Measurements from ENCODE around the gene GCN1. TPM values are rescaled to one million over a fixed set of nuclear protein-coding genes. Genes with fewer than 3 reads are reported as not detected.

Gene GCN1
- total RNA-seq, 6 donors from 2014 or later: 48.1 to 140 (median 69.6) TPM

DNA sequence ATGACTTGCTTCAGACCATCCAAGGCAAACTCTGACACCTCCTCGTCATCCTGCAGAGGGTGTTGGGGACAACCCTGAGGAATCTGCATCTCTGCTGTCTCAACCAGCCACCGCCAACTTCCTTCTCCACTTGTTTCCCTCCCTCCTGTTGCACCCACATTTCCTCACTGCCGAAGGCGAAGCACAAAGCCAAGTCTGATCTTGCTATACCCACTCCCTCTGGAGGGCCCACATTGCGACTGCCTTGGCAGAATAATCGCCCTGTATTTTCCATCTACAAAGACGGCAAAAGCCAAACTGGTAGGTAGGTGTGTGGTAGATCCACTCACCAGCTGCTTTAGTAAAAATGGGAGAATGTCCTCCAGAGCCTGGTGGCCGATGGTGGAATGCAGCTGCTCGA is 56.1 kb downstream of the GCN1 start:
- no peaks in the 10 kb centered on the region for H3K27me3 ChIP-seq
- H3K4me3 ChIP-seq: no peak overlapping the region
- no peaks in the 10 kb centered on the region for H3K4me1 ChIP-seq
- H3K36me3 ChIP-seq: peaks cover 82 to 100% (median 98%) of the 10 kb centered on the region in 4 donors
- H3K27ac ChIP-seq: no peak overlapping the region
- DNase-seq (no peak), ATAC-seq (ENCODE audit: low FRiP score in 2 of 2) (no peak)
- TF ChIP-seq CTCF (IDR thresholded peaks at IDR 0.05) (no peak), EP300 (IDR thresholded peaks at IDR 0.05) (no peak), POLR2A (IDR thresholded peaks at IDR 0.05) (no peak), POLR2AphosphoS5 (IDR thresholded peaks at IDR 0.05) (no peak)
- no peaks in the 10 kb centered on the region for H3K9me3 ChIP-seq
- WGBS, 2 donors: 86 to 94% methylated on average over 9 of the region's 9 CpGs

DNA sequence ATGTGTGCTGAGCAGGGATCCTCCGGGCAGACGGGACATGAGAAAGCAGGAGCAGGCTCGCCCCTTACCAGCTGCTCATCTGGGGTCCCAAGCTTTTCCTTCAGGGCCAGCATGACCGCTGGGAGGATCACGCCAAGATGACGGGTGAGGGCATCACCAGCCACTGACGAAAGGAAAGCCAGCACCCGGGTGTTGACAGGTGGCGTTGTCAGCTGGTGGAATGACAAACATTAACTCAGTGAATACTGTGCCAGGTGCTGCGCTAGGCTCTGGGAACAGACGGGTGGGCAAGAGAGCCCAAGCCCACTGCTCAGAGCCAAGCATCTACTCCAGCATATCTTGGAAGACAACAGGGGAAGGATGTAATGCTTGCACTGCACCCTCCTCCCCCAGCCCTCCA is 56.7 kb downstream of the GCN1 start:
- Histone ChIP-seq H3K36me3 (peaks cover 84 to 100% (median 98%) of the 10 kb centered on the region in 4 donors), H3K27me3 (no peaks in the 10 kb centered on the region), H3K27ac (no peak overlapping the region), H3K4me3 (no peak overlapping the region), H3K9me3 (no peaks in the 10 kb centered on the region), H3K4me1 (no peaks in the 10 kb centered on the region)
- TF ChIP-seq POLR2A (IDR thresholded peaks at IDR 0.05) (no peak), EP300 (IDR thresholded peaks at IDR 0.05) (no peak), CTCF (IDR thresholded peaks at IDR 0.05) (no peak)
- no peak for DNase-seq
- no peak for ATAC-seq (ENCODE audit: low FRiP score in 2 of 2)
- WGBS, 2 donors: 91 to 97% methylated on average over 9 to 11 of the region's 11 CpGs

DNA sequence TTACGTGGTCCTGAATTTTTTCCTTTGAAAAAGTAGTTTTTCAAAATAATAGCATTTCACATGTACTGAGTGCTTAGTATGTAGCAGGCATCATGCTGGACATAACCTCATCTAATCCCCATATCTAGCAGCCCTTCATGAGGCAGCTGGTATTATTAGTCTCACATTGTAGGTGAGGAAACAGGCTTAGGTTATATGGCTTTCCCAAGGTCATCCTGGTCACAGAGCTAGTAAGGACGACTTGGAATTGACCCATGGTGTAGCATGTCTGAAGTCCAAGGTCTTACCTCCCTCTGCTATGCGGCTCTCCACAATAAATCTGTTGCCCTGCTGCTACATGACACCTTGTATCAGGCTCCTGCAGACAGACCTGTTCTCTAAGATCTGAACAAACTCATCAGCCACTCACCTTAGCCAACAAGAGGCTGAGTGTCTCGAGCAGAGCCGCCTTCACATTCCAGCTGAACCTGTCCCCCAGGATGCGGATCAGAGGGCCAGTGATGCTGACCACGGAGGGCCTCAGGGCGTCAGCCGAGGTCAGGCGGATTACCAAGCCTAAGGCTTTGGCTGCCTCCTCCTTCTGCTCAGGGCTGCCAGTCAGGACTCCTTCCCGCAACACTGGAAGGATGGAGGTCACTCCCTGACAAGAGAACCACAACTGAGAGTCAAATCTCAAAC is 58.3 kb downstream of the GCN1 start:
- WGBS, 2 donors: 90 to 91% methylated on average over 5 to 11 of the region's 11 CpGs
- no peaks in the 10 kb centered on the region for H3K9me3 ChIP-seq
- H3K4me1 ChIP-seq: no peaks in the 10 kb centered on the region
- no peak overlapping the region for H3K27ac ChIP-seq
- H3K36me3 ChIP-seq: peaks cover 73 to 100% (median 97%) of the 10 kb centered on the region in 4 donors
- ATAC-seq (ENCODE audit: low FRiP score in 2 of 2) (no peak), DNase-seq (no peak)
- H3K4me3 ChIP-seq: no peak overlapping the region
- TF ChIP-seq POLR2A (IDR thresholded peaks at IDR 0.05): no peak
- no peak for TF ChIP-seq EP300 (IDR thresholded peaks at IDR 0.05)
- no peak for TF ChIP-seq CTCF (IDR thresholded peaks at IDR 0.05)
- TF ChIP-seq POLR2AphosphoS5 (IDR thresholded peaks at IDR 0.05): no peak
- no peaks in the 10 kb centered on the region for H3K27me3 ChIP-seq

DNA sequence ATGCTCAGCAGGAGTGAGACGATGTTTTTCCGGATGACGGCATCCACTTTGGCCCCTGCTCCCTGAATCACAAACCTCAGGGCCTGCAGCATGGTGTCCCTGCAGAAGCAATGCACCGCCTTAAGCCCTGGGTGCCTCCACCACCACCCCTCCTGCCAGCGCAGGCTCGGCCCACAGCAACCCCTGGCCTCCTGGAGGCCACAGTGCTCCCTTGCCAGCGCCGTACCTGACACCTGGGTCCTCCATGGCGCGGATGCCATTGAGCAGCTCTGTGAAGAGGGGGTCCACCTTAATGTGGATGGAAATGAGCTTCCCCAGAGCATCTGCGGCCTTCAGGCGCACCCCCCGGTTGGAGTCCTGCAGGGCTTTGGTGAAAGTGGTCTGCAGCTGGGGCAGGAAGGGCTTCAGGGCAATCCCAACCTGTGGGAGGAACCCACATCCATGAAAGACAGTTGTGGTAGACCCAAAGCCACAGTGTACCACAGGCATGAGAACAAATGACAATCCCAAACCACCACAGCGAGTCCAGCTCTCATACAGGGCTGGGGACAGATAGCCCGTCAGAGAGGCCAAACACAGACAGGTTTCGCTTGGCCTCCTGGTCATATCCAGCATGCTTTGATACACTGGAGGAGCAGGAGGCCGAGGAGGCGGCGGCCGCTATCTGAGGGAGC is 60.1 kb downstream of the GCN1 start:
- ATAC-seq (ENCODE audit: low FRiP score in 2 of 2) (no peak), DNase-seq (no peak)
- Histone ChIP-seq H3K36me3 (peaks cover 67 to 100% (median 99%) of the 10 kb centered on the region in 4 donors), H3K9me3 (no peaks in the 10 kb centered on the region), H3K4me1 (no peaks in the 10 kb centered on the region), H3K4me3 (no peak overlapping the region), H3K27me3 (no peaks in the 10 kb centered on the region), H3K27ac (no peak overlapping the region)
- TF ChIP-seq POLR2AphosphoS5 (IDR thresholded peaks at IDR 0.05) (no peak), EP300 (IDR thresholded peaks at IDR 0.05) (no peak), POLR2A (IDR thresholded peaks at IDR 0.05) (no peak), CTCF (IDR thresholded peaks at IDR 0.05) (no peak)
- WGBS, 2 donors: 88 to 96% methylated on average over 3 to 16 of the region's 20 CpGs

Measured in upper lobe of left lung (tissue), 6 donors.